Upper lobe of right lung (tissue), 1 donor: ENCODE results near the gene LYRM2. TPM values are rescaled to one million over a fixed set of nuclear protein-coding genes. Genes with fewer than 3 reads are reported as not detected.

Experiments used
- ATAC-seq: fragments of 200-7000 bp; cut with Tn5 transposase; one replicate; pipeline ENCODE4 v1.9.1; 2020; ENCODE audit warnings: mild to moderate bottlenecking, moderate library complexity
- DNase-seq: peaks from one replicate; pipeline ENCODE4 v3.0.0-alpha.2; 2020
- H3K27ac ChIP-seq: fragments of 200-600 bp; one replicate; pipeline ENCODE4 v1.8.0; 2022
- H3K27me3 ChIP-seq: fragments of 200-600 bp; one replicate; pipeline ENCODE4 v1.8.0; 2022; ENCODE audit warnings: mild to moderate bottlenecking
- H3K36me3 ChIP-seq: fragments of 200-600 bp; one replicate; pipeline ENCODE4 v1.8.0; 2022
- H3K4me1 ChIP-seq: fragments of 200-600 bp; one replicate; pipeline ENCODE4 v1.8.0; 2022
- H3K4me3 ChIP-seq: fragments of 200-600 bp; one replicate; pipeline ENCODE4 v1.8.0; 2022; ENCODE audit warnings: mild to moderate bottlenecking
- H3K9me3 ChIP-seq: fragments of 200-600 bp; one replicate; pipeline ENCODE4 v1.8.0; 2022
- CTCF ChIP-seq: fragments of 200-600 bp; IDR thresholded peaks from one replicate; pipeline ENCODE4 v1.8.0; 2022; ENCODE audit warnings: antibody characterized with exemption
- intact Hi-C: fragments of 100-400 bp; cut with DNase I; formaldehyde crosslinking; loops from one replicate; pipeline ENCODE4 v1.11.0; 2022
- total RNA-seq: library from RNA; stranded (reverse); fragmentation: NEBNext Ultra II Directional; extraction: Animal tissue kit (Norgen Biotek cat#: 25700); gene quantifications from one replicate; pipeline ENCODE4 v1.2.1, GENCODE V29; 2021
- donor health status: DM: no; HTN: yes; CAD: no; lungs with severe emphysema.

LYRM2 gene
- total RNA-seq, 1 donor from 2014 or later, result 32.9 TPM

- Histone ChIP-seq H3K4me1 (no peaks in the 10 kb centered on the region), H3K27ac (no peak overlapping the region), H3K36me3 (no peaks in the 10 kb centered on the region), H3K27me3 (no peaks in the 10 kb centered on the region), H3K9me3 (no peaks in the 10 kb centered on the region), H3K4me3 (no peak overlapping the region)
- DNase-seq (no peak), ATAC-seq (no peak)
- intact Hi-C loops, result no loop called here
- no peak for TF ChIP-seq CTCF
These were observed 85.1 kb downstream of the LYRM2 start for GRCh38 chr6:89553431-89553830.

GRCh38 chr6:89547281-89547680, 91.3 kb downstream of the LYRM2 start:
- ATAC-seq (no peak), DNase-seq (no peak)
- no peaks in the 10 kb centered on the region for H3K27me3 ChIP-seq
- no peaks in the 10 kb centered on the region for H3K9me3 ChIP-seq
- no peak for TF ChIP-seq CTCF
- no peaks in the 10 kb centered on the region for H3K36me3 ChIP-seq
- intact Hi-C loops, result no loop called here
- no peak overlapping the region for H3K4me3 ChIP-seq
- H3K4me1 ChIP-seq, result no peaks in the 10 kb centered on the region
- H3K27ac ChIP-seq, result no peak overlapping the region

GRCh38 chr6:89542866-89543265, 95.7 kb downstream of the LYRM2 start:
- no peaks in the 10 kb centered on the region for H3K4me1 ChIP-seq
- intact Hi-C loops, result no loop called here
- H3K4me3 ChIP-seq, result peak overlapping the region; percentile 28
- no peak for ATAC-seq
- no peaks in the 10 kb centered on the region for H3K36me3 ChIP-seq
- no peak for TF ChIP-seq CTCF
- H3K27ac ChIP-seq, result no peak overlapping the region
- no peaks in the 10 kb centered on the region for H3K27me3 ChIP-seq
- H3K9me3 ChIP-seq, result no peaks in the 10 kb centered on the region
- no peak for DNase-seq

- Histone ChIP-seq H3K27ac (no peak overlapping the region), H3K9me3 (no peaks in the 10 kb centered on the region), H3K36me3 (no peaks in the 10 kb centered on the region), H3K27me3 (no peaks in the 10 kb centered on the region), H3K4me3 (peak overlapping the region; percentile 28), H3K4me1 (no peaks in the 10 kb centered on the region)
- no peak for TF ChIP-seq CTCF
- DNase-seq, result no peak
- intact Hi-C loops, result no loop called here
- ATAC-seq, result peak; percentile 45
These were observed 96.3 kb downstream of the LYRM2 start for GRCh38 chr6:89542081-89542857.

GRCh38 chr6:89539779-89540178, 98.8 kb downstream of the LYRM2 start:
- no peaks in the 10 kb centered on the region for H3K27me3 ChIP-seq
- TF ChIP-seq CTCF, result no peak
- no peaks in the 10 kb centered on the region for H3K4me1 ChIP-seq
- intact Hi-C loops, result no loop called here
- H3K9me3 ChIP-seq, result no peaks in the 10 kb centered on the region
- DNase-seq, result no peak
- no peak overlapping the region for H3K27ac ChIP-seq
- H3K36me3 ChIP-seq, result no peaks in the 10 kb centered on the region
- no peak overlapping the region for H3K4me3 ChIP-seq
- no peak for ATAC-seq
